DND-41 (cell line): ENCODE measurements around the gene PPP1R14D.

Experiments
- ATAC-seq: fragments of 200-7000 bp; cut with Tn5 transposase; 3 replicates; pipeline ENCODE4 v1.9.1; 2021; ENCODE audit warnings: low read depth; ENCODE audit not compliant: insufficient read depth
- DNase-seq: peaks from one replicate; pipeline ENCODE4 v3.0.0-alpha.2; 2020
- H2AFZ ChIP-seq: 2 replicates; pipeline ENCODE4 v1.6.0; 2012; ENCODE audit warnings: low read depth, low read length
- H3K27ac ChIP-seq: 2 replicates; pipeline ENCODE4 v1.5.1; 2012; ENCODE audit warnings: low read length, inconsistent platforms
- H3K27me3 ChIP-seq: fragments of 200-600 bp; sonication (generic); 2 replicates; pipeline ENCODE4 v1.6.0; 2012; ENCODE audit warnings: low read length, mild to moderate bottlenecking, inconsistent platforms; ENCODE audit not compliant: insufficient read depth, poor library complexity
- H3K36me3 ChIP-seq: 2 replicates; pipeline ENCODE4 v1.5.1; 2012; ENCODE audit warnings: low read length, inconsistent platforms; ENCODE audit not compliant: insufficient read depth
- H3K4me1 ChIP-seq: 2 replicates; pipeline ENCODE4 v1.5.1; 2012; ENCODE audit warnings: mild to moderate bottlenecking, low read length; ENCODE audit not compliant: insufficient read depth
- H3K4me2 ChIP-seq: 2 replicates; pipeline ENCODE4 v1.6.0; 2012; ENCODE audit warnings: mild to moderate bottlenecking, moderate library complexity, low read length, inconsistent platforms; ENCODE audit not compliant: insufficient read depth
- H3K4me3 ChIP-seq, 2 experiments: fragments of 200-600 bp in 1 of 2; shearing (Covaris generic) in 1 of 2; 2 replicates each; pipeline ENCODE4 v1.5.1; 2012 to 2016; ENCODE audit warnings: inconsistent platforms in 2 of 2, low read length in 2 of 2, mild to moderate bottlenecking in 2 of 2, low read depth in 1 of 2, moderate library complexity in 1 of 2
- H3K79me2 ChIP-seq: 2 replicates; pipeline ENCODE4 v1.6.0; 2012; ENCODE audit warnings: low read length, inconsistent platforms; ENCODE audit not compliant: insufficient read depth
- H3K9ac ChIP-seq: 2 replicates; pipeline ENCODE4 v1.6.0; 2012; ENCODE audit warnings: low read depth, mild to moderate bottlenecking, inconsistent platforms, low read length, moderate library complexity
- H3K9me3 ChIP-seq: 2 replicates; pipeline ENCODE4 v1.5.1; 2012; ENCODE audit warnings: low read length, moderate library complexity, mild to moderate bottlenecking, inconsistent platforms; ENCODE audit not compliant: insufficient read depth, severe bottlenecking
- H4K20me1 ChIP-seq: 2 replicates; pipeline ENCODE4 v1.6.0; 2012; ENCODE audit warnings: low read length; ENCODE audit not compliant: insufficient read depth
- CTCF ChIP-seq: IDR thresholded peaks from 2 replicates; pipeline ENCODE4 v1.5.1; 2012; ENCODE audit warnings: borderline replicate concordance, low read length, moderate library complexity, mild to moderate bottlenecking; ENCODE audit not compliant: poor library complexity, severe bottlenecking; ENCODE audit errors: extremely low read depth
- EZH2 ChIP-seq: IDR thresholded peaks from 3 replicates; pipeline ENCODE4 v1.6.1; 2012; ENCODE audit warnings: borderline replicate concordance, low read depth, mild to moderate bottlenecking, moderate library complexity, low read length, inconsistent platforms; ENCODE audit not compliant: severe bottlenecking

Gene PPP1R14D

DNA sequence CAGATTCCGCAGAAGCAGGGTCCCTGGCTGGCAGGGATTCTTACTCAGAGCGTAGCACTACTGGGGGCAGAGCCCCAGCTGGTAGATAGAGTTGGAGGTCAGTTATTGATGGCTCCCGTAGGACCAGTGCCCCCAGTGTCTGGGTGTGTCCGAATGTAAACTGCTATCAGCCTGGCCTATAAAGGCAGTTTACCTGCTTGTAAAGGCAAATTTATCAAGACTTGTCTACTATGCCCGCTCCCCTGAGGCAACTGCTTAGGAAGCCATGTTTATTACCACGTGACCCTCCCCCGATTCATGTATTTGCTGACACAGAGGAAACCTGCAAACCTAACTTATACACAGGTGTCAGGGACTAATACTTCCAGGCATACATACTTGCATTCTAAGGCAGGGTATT lies 607 bp upstream of the PPP1R14D start:
- H3K79me2 ChIP-seq = no peaks in the 10 kb centered on the region
- H3K4me2 ChIP-seq = no peak overlapping the region
- no peaks in the 10 kb centered on the region for H4K20me1 ChIP-seq
- ATAC-seq (no peak), DNase-seq (no peak)
- no peak overlapping the region for H2AFZ ChIP-seq
- H3K4me3 ChIP-seq = no peak overlapping the region
- H3K27ac ChIP-seq = no peak overlapping the region
- no peaks in the 10 kb centered on the region for H3K36me3 ChIP-seq
- TF ChIP-seq EZH2 (no peak), CTCF (no peak)
- no peaks in the 10 kb centered on the region for H3K9me3 ChIP-seq
- no peaks in the 10 kb centered on the region for H3K4me1 ChIP-seq
- H3K9ac ChIP-seq = no peak overlapping the region
- H3K27me3 ChIP-seq = no peaks in the 10 kb centered on the region

- DNase-seq (no peak), ATAC-seq (no peak)
- no peak for TF ChIP-seq CTCF
- TF ChIP-seq EZH2 = no peak
- Histone ChIP-seq H3K79me2 (no peaks in the 10 kb centered on the region), H4K20me1 (no peaks in the 10 kb centered on the region), H3K36me3 (no peaks in the 10 kb centered on the region), H3K9me3 (no peaks in the 10 kb centered on the region), H3K4me2 (no peak overlapping the region), H3K27me3 (no peaks in the 10 kb centered on the region), H3K4me1 (no peaks in the 10 kb centered on the region), H3K4me3 (no peak overlapping the region), H3K9ac (no peak overlapping the region), H3K27ac (no peak overlapping the region), H2AFZ (no peak overlapping the region)
Observed at GRCh38 chr15:40826423-40827075, 2.0 kb downstream of the PPP1R14D start.

- no peaks in the 10 kb centered on the region for H3K9me3 ChIP-seq
- no peak overlapping the region for H3K4me2 ChIP-seq
- no peak overlapping the region for H3K27ac ChIP-seq
- no peak overlapping the region for H3K9ac ChIP-seq
- H3K27me3 ChIP-seq = no peaks in the 10 kb centered on the region
- TF ChIP-seq EZH2 (no peak), CTCF (no peak)
- H2AFZ ChIP-seq = no peak overlapping the region
- no peak for DNase-seq
- H3K4me3 ChIP-seq = no peak overlapping the region
- H3K36me3 ChIP-seq = no peaks in the 10 kb centered on the region
- no peak for ATAC-seq
- H3K4me1 ChIP-seq = no peaks in the 10 kb centered on the region
- H3K79me2 ChIP-seq = no peaks in the 10 kb centered on the region
- H4K20me1 ChIP-seq = no peaks in the 10 kb centered on the region
Observed at GRCh38 chr15:40825661-40826422, 2.7 kb downstream of the PPP1R14D start.
